Trophoblast cell (in vitro differentiated cells and primary cell): ENCODE data around the gene LIPC.
A peak's percentile ranks its signal among the peaks of the same experiment; 100 is the strongest.

ENCODE experiments used
- DNase-seq, 2 donors: peaks; one replicate each; pipeline ENCODE4 v3.0.0-alpha.2; 2016
- H2AFZ ChIP-seq: 2 replicates; pipeline ENCODE4 v1.6.1; 2013; ENCODE audit warnings: low read length, moderate library complexity, mild to moderate bottlenecking; ENCODE audit not compliant: insufficient read depth, poor library complexity
- H2AK5ac ChIP-seq: 2 replicates; pipeline ENCODE4 v1.6.1; 2013; ENCODE audit warnings: mild to moderate bottlenecking, low read length
- H2BK120ac ChIP-seq: 2 replicates; pipeline ENCODE4 v1.6.1; 2013; ENCODE audit warnings: low read length, mild to moderate bottlenecking, moderate library complexity; ENCODE audit not compliant: insufficient read depth, poor library complexity
- H2BK12ac ChIP-seq: 2 replicates; pipeline ENCODE4 v1.6.1; 2013; ENCODE audit warnings: mild to moderate bottlenecking, low read length, moderate library complexity
- H2BK5ac ChIP-seq: 2 replicates; pipeline ENCODE4 v1.6.1; 2013; ENCODE audit warnings: low read length, low read depth, moderate library complexity, mild to moderate bottlenecking; ENCODE audit not compliant: poor library complexity
- H3K14ac ChIP-seq: 2 replicates; pipeline ENCODE4 v1.6.1; 2013; ENCODE audit warnings: mild to moderate bottlenecking, low read length
- H3K18ac ChIP-seq: 2 replicates; pipeline ENCODE4 v1.6.1; 2013; ENCODE audit warnings: mild to moderate bottlenecking, low read length
- H3K23ac ChIP-seq: 2 replicates; pipeline ENCODE4 v1.6.1; 2013; ENCODE audit warnings: low read length
- H3K27ac ChIP-seq: 2 replicates; pipeline ENCODE4 v1.5.1; 2013; ENCODE audit warnings: low read depth, mild to moderate bottlenecking, inconsistent platforms, low read length, moderate library complexity
- H3K27me3 ChIP-seq: 2 replicates; pipeline ENCODE4 v1.6.1; 2013; ENCODE audit warnings: inconsistent platforms, mild to moderate bottlenecking, low read length, moderate library complexity; ENCODE audit not compliant: insufficient read depth
- H3K36me3 ChIP-seq, 2 experiments: 1 replicate in 1 of 2; 2 replicates in 1 of 2; pipeline ENCODE4 v1.6.1; 2013; ENCODE audit warnings: low read length in 2 of 2, mild to moderate bottlenecking in 2 of 2, moderate library complexity in 1 of 2; ENCODE audit not compliant: insufficient read depth in 2 of 2, control insufficient read depth in 1 of 2
- H3K4ac ChIP-seq: 2 replicates; pipeline ENCODE4 v1.6.1; 2013; ENCODE audit warnings: low read depth, mild to moderate bottlenecking, low read length, moderate library complexity
- H3K4me1 ChIP-seq, 2 experiments: 1 replicate in 1 of 2; 2 replicates in 1 of 2; pipeline ENCODE4 v1.6.1; 2013; ENCODE audit warnings: low read length in 2 of 2, mild to moderate bottlenecking in 2 of 2, moderate library complexity in 1 of 2; ENCODE audit not compliant: insufficient read depth in 2 of 2, control insufficient read depth in 1 of 2
- H3K4me2 ChIP-seq: 2 replicates; pipeline ENCODE4 v1.6.1; 2013; ENCODE audit warnings: inconsistent platforms, mild to moderate bottlenecking, low read length, moderate library complexity
- H3K4me3 ChIP-seq: 2 replicates; pipeline ENCODE4 v1.5.1; 2013; ENCODE audit warnings: mild to moderate bottlenecking, low read depth, low read length, inconsistent platforms
- H3K79me1 ChIP-seq: one replicate; pipeline ENCODE4 v1.6.1; 2013; ENCODE audit warnings: low read length
- H3K79me2 ChIP-seq: 2 replicates; pipeline ENCODE4 v1.6.1; 2013; ENCODE audit warnings: low read length, mild to moderate bottlenecking; ENCODE audit not compliant: control insufficient read depth, insufficient read depth, poor library complexity
- H3K9ac ChIP-seq: 2 replicates; pipeline ENCODE4 v1.6.1; 2013; ENCODE audit warnings: mild to moderate bottlenecking, low read length
- H3K9me3 ChIP-seq: 2 replicates; pipeline ENCODE4 v1.6.1; 2013; ENCODE audit warnings: low read depth, mild to moderate bottlenecking, control low read depth, inconsistent platforms, low read length; ENCODE audit not compliant: insufficient read depth
- H4K12ac ChIP-seq: 2 replicates; pipeline ENCODE4 v1.6.1; 2013; ENCODE audit warnings: low read depth, mild to moderate bottlenecking, low read length, moderate library complexity
- H4K8ac ChIP-seq: 2 replicates; pipeline ENCODE4 v1.6.1; 2013; ENCODE audit warnings: low read depth, mild to moderate bottlenecking, low read length, moderate library complexity
- H4K91ac ChIP-seq: one replicate; pipeline ENCODE4 v1.6.1; 2013; ENCODE audit warnings: low read depth, mild to moderate bottlenecking, low read length, moderate library complexity
- WGBS: extraction: QIAGEN DNeasy Blood & Tissue Kit; methylation state at CpG from one replicate; pipeline ENCODE4 v1.1.7; 2013; ENCODE audit warnings: missing lambda C conversion rate; ENCODE audit not compliant: insufficient read length, insufficient coverage; ENCODE audit errors: extremely low coverage; 5-methylcytosine and 5-hydroxymethylcytosine counted together

The LIPC gene

DNA sequence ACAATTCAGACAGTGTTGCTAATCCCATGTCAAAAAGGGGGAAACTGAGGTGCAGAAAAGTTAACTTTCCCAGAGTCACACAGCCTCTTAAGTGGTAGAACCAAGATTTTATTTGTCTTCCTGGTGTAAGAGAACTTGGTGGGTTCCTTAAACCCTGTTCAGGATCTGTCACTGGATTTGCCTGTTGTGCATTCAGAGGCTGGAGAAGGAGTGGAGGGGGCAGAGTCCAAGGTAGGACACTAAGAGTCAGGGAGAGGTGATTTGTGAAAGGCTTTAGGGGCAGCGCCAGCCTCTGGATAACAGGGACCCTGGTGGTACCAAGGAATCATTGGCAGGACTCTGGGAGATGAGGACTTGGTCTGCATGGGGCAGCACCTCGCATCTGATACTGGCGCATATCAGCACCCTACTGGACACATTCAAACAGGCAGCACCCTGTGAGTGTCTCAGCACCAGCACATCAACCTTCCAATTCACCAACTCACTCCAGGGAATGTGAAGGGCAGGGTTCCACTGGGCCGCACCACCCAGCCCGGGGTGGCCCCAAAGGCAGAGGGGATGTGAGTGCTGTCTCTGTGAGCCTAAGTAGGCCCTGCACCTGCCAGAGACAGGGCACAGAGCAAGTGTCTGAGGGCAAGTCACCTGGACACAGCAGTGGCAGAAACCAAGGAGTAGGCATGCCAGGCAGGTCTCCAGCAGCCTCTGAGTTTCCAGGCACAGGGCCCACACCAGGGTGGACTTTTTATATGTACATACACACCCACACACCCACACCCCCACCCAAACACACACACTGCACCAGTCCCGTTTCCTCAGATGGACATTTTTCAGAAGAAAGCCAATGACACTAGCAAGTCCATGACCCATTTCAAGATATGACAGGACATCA lies 71.6 kb downstream of the LIPC start:
- no peak overlapping the region for H2BK5ac ChIP-seq
- H2AFZ ChIP-seq = no peak overlapping the region
- H3K79me1 ChIP-seq = peaks cover 19% of the 10 kb centered on the region
- no peaks in the 10 kb centered on the region for H3K9me3 ChIP-seq
- peak overlapping the region; percentile 0 for H2BK120ac ChIP-seq
- no peaks in the 10 kb centered on the region for H3K79me2 ChIP-seq
- no peak overlapping the region for H3K4ac ChIP-seq
- peak overlapping the region; percentile 41 for H2BK12ac ChIP-seq
- no peak overlapping the region for H4K8ac ChIP-seq
- no peak overlapping the region for H4K91ac ChIP-seq
- no CpG with 5 or more reads among the region's 6 CpGs for WGBS
- no peak overlapping the region for H4K12ac ChIP-seq
- no peak overlapping the region for H3K14ac ChIP-seq
- H3K4me1 ChIP-seq = peaks cover 22 to 23% of the 10 kb centered on the region in 2 experiments
- H3K9ac ChIP-seq = no peak overlapping the region
- no peak overlapping the region for H3K27ac ChIP-seq
- no peaks in the 10 kb centered on the region for H3K36me3 ChIP-seq
- peak overlapping the region; percentile 1 for H2AK5ac ChIP-seq
- H3K4me3 ChIP-seq = no peak overlapping the region
- no peaks in the 10 kb centered on the region for H3K27me3 ChIP-seq
- H3K18ac ChIP-seq = no peak overlapping the region
- no peak overlapping the region for H3K4me2 ChIP-seq
- H3K23ac ChIP-seq = no peak overlapping the region
- DNase-seq = no peak

DNA sequence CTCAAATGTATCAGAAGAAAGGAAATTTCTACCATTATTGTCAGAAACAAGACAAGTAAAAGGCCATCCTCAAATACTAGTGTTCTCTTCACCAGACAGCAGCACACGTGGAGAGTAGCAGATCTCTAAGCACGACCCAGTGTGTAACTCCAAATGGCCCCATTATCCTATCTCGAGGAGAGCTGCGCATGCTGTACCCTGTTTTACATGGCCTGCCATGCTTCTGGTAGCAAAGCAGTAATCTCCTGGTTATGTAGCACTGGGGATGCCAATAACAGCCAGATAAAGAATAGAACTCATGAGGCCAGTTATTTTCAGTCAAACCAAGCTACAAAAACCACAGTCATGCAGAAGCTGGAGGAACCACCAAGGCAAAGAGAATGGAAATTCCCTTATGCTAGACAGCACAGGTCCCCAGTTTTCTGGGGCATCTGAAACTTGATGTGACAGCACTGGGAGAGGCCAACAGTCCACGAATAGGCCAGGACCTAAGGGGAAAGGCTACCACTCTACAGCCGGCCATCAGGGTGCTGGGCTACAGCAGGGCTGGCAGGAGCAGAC lies 73.0 kb downstream of the LIPC start:
- no peak overlapping the region for H3K4me2 ChIP-seq
- H4K12ac ChIP-seq = no peak overlapping the region
- no peaks in the 10 kb centered on the region for H3K79me2 ChIP-seq
- no peaks in the 10 kb centered on the region for H3K27me3 ChIP-seq
- peak overlapping the region; percentile 17 for H4K8ac ChIP-seq
- H3K4me1 ChIP-seq = peaks cover 13% of the 10 kb centered on the region in 2 experiments
- no peaks in the 10 kb centered on the region for H3K9me3 ChIP-seq
- no peak for DNase-seq
- H2BK12ac ChIP-seq = peak overlapping the region; percentile 70
- H2BK5ac ChIP-seq = no peak overlapping the region
- peaks cover 11% of the 10 kb centered on the region for H3K79me1 ChIP-seq
- no peaks in the 10 kb centered on the region for H3K36me3 ChIP-seq
- peak overlapping the region; percentile 35 for H2BK120ac ChIP-seq
- no peak overlapping the region for H3K4me3 ChIP-seq
- peak overlapping the region; percentile 83 for H2AK5ac ChIP-seq
- no peak overlapping the region for H2AFZ ChIP-seq
- no peak overlapping the region for H3K18ac ChIP-seq
- H3K14ac ChIP-seq = peak overlapping the region; percentile 37
- H3K27ac ChIP-seq = no peak overlapping the region
- H4K91ac ChIP-seq = peak overlapping the region; percentile 15
- no peak overlapping the region for H3K4ac ChIP-seq
- H3K9ac ChIP-seq = no peak overlapping the region
- WGBS = no CpG with 5 or more reads among the region's 6 CpGs
- H3K23ac ChIP-seq = no peak overlapping the region

DNA sequence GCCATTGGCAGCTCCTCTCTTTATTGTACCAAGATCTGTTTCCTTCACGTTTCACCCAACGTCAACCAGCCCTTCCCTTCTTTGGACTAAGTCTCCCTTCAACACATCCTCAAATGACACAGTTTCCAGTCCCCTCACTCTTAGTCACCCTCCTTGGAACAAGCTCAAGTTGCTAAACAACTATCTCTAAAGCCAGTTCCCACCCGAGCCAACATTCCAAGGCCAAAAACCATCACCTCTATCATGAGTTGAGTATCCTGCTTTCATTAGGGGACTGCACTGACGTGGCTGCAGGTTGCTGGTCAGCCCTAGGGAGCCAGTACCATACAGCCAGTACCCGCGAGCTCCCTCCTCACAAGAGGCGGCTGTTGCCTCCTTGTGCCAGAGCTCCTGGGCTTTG lies 73.8 kb downstream of the LIPC start:
- no peak overlapping the region for H3K4me3 ChIP-seq
- DNase-seq = no peak
- no peak overlapping the region for H2BK5ac ChIP-seq
- H3K79me1 ChIP-seq = peaks cover 6% of the 10 kb centered on the region
- H2BK12ac ChIP-seq = no peak overlapping the region
- H3K18ac ChIP-seq = no peak overlapping the region
- H3K9me3 ChIP-seq = no peaks in the 10 kb centered on the region
- H3K4me2 ChIP-seq = no peak overlapping the region
- H3K79me2 ChIP-seq = no peaks in the 10 kb centered on the region
- H3K27ac ChIP-seq = no peak overlapping the region
- no peak overlapping the region for H4K8ac ChIP-seq
- H3K36me3 ChIP-seq = no peaks in the 10 kb centered on the region
- no peak overlapping the region for H3K9ac ChIP-seq
- no CpG with 5 or more reads among the region's 7 CpGs for WGBS
- no peak overlapping the region for H3K23ac ChIP-seq
- peaks cover 9 to 10% of the 10 kb centered on the region in 2 experiments for H3K4me1 ChIP-seq
- H4K91ac ChIP-seq = no peak overlapping the region
- no peak overlapping the region for H4K12ac ChIP-seq
- no peaks in the 10 kb centered on the region for H3K27me3 ChIP-seq
- H2AFZ ChIP-seq = no peak overlapping the region
- no peak overlapping the region for H2BK120ac ChIP-seq
- no peak overlapping the region for H3K14ac ChIP-seq
- no peak overlapping the region for H3K4ac ChIP-seq
- H2AK5ac ChIP-seq = no peak overlapping the region

DNA sequence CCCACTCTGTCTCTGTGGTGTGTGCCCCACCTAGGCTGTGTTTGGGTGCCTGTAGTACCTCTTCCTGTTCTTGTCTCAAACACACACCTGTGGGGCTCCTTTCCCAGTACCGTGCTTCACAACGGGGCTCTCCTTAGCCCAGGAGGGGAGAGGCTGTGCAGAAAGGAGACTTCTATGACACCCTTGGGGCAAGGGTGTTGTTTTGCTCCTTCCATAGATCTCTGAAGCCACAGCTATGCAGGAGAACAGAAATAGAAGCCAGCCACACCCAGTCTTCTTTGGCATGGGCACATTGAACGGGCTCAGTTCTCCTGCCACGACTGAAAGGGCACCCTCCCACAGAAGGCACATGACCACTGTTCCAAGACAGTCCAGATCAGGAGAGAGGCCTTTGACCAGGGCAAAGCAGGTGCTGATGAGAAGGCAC lies 74.3 kb downstream of the LIPC start:
- H3K27ac ChIP-seq = no peak overlapping the region
- H3K18ac ChIP-seq = no peak overlapping the region
- no peaks in the 10 kb centered on the region for H3K9me3 ChIP-seq
- H3K9ac ChIP-seq = no peak overlapping the region
- H3K4ac ChIP-seq = no peak overlapping the region
- H3K4me2 ChIP-seq = no peak overlapping the region
- H2BK5ac ChIP-seq = no peak overlapping the region
- no peaks in the 10 kb centered on the region for H3K36me3 ChIP-seq
- no CpG with 5 or more reads among the region's 4 CpGs for WGBS
- H3K14ac ChIP-seq = no peak overlapping the region
- no peak for DNase-seq
- H2AK5ac ChIP-seq = no peak overlapping the region
- H2AFZ ChIP-seq = no peak overlapping the region
- H3K4me3 ChIP-seq = no peak overlapping the region
- no peak overlapping the region for H4K12ac ChIP-seq
- peaks cover 3% of the 10 kb centered on the region for H3K79me1 ChIP-seq
- H3K79me2 ChIP-seq = no peaks in the 10 kb centered on the region
- no peak overlapping the region for H2BK120ac ChIP-seq
- no peaks in the 10 kb centered on the region for H3K27me3 ChIP-seq
- peak overlapping the region; percentile 10 for H2BK12ac ChIP-seq
- H4K91ac ChIP-seq = no peak overlapping the region
- peaks cover 5 to 6% of the 10 kb centered on the region in 2 experiments for H3K4me1 ChIP-seq
- no peak overlapping the region for H4K8ac ChIP-seq
- H3K23ac ChIP-seq = no peak overlapping the region
